GM12873 (cell line): Measurements from ENCODE around the gene SYNC.

Experiments
- CTCF ChIP-seq: IDR thresholded peaks from 2 replicates; pipeline ENCODE4 v1.5.1; 2012; ENCODE audit warnings: low read depth, mild to moderate bottlenecking, moderate library complexity, low read length, control low read depth; ENCODE audit not compliant: insufficient read depth; ENCODE audit errors: missing control alignments

Gene SYNC

GRCh38 chr1:32659581-32659980, 43.0 kb downstream of the SYNC start:
- TF ChIP-seq CTCF: no peak

GRCh38 chr1:32652244-32652962, 50.2 kb downstream of the SYNC start:
- no peak for TF ChIP-seq CTCF

- TF ChIP-seq CTCF: no peak
Observed at GRCh38 chr1:32651461-32652073, 51.0 kb downstream of the SYNC start.

DNA sequence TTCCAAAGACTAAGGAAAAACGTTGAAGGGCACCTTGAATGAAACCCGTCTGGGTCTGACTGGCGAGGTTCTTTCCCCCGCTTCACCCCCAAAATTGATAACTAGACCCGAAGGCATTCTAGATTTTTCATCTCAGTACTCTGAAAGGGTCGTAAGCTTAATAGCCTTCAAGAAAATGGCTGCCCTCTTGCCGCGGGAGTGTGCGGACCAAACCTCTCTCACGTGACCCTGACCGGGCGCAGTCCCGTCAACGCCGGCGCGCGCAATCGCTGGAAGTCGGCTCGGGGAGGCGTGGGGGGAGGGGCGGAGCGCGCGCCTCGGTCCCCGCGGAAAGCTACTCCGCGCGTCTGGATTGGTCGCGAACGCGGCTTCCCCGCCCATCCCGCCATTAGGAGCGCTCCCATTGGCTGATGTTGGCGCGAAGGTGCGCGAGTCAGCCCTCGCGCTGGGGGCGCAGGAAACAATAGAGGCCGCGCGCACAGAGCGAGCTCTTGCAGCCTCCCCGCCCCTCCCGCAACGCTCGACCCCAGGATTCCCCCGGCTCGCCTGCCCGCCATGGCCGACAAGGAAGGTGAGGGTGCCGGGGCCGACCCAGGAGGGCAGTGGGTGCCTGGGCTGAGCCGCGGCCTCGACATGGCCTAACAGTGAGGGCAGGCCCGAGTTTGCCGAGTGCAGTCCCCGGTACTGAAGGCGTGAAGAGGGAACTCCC, 51.7 kb downstream of the SYNC start, which contains the start of gene RBBP4:
RBBP4 (plus strand) TSS at position 457 of the 709 bp plus-strand sequence; CDS start at position 556, 99 bp downstream.
- TF ChIP-seq CTCF: no peak

GRCh38 chr1:32650248-32650751, 52.3 kb downstream of the SYNC start, which contains the start of gene ZBTB8OS:
ZBTB8OS (minus strand) TSS chr1:32650550; CDS start chr1:32650529, 21 bp downstream.
- TF ChIP-seq CTCF: no peak

GRCh38 chr1:32647308-32648134, 55.0 kb downstream of the SYNC start:
- TF ChIP-seq CTCF: no peak
